EL (cell line): ENCODE data around the gene KRTAP1-3.
"Not testable (repeated sequence)": the region's sequence is repeated elsewhere in the genome, so short reads cannot be mapped to it uniquely, and the experiment has no call there.

Experiments used
- DNase-seq: peaks from one replicate; pipeline ENCODE4 v3.0.0-alpha.2; 2016

Gene KRTAP1-3

DNA sequence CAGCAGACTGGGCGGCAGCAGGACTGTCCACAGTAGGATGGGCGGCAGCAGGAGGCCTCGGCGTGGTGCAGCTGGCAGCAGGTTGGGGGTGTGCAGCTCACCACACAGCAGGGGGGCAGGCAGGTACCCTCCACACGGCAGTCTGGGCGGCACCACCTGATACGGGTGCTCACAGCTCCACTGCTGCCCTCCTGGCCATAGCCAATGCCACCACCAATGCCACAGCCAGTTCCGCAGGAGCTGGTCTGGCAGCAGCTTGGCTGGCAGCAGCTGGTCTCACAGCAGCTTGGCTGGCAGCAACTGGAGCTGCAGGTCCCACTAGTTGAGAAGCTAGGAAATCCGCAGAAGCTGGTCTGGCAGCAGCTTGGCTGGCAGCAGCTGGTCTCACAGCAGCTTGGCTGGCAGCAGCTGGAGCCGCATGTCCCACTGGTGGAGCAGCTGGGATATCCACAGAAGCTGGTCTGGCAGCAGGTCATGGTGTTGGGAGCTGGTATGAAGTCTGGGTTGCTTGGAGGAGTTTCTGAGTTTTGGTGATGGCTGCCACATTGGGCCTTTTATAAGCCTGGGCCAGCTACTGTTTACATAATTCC lies at the start of gene KRTAP1-3:
TSS of gene KRTAP1-3 (minus strand) at position 529 of the 590 bp plus-strand sequence. CDS start at position 476, 53 bp downstream.
- DNase-seq: not testable (repeated sequence)

GRCh38 chr17:41084100-41084856 lies 49.6 kb upstream of the KRTAP1-3 start, which contains the start of gene KRTAP4-7:
TSS of gene KRTAP4-7 (plus strand) at chr17:41084150. CDS start at chr17:41084207, 57 bp downstream.
- DNase-seq: not testable (repeated sequence)

- DNase-seq: peak; percentile 87
Measured at GRCh38 chr17:41083427-41083826, 48.8 kb upstream of the KRTAP1-3 start.

DNA sequence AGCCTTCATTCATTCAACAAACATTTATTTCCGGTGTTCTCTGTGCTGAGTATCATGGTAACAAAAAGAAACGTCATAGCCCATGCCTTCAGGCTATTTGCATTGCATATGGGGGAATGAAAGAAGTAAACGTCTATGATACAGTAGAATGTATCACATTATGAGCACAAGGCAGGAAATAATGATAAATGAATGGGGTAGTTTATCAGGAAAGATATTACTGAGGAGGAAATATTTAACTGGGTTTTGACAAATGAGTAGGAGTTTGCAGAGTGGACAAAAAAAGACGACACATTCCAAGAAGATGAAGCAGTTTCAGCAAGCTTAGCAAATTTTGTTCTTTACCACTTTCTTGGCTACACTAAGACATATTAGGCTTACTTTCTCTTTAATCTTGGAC lies 48.0 kb upstream of the KRTAP1-3 start:
- DNase-seq: peak; percentile 84

DNA sequence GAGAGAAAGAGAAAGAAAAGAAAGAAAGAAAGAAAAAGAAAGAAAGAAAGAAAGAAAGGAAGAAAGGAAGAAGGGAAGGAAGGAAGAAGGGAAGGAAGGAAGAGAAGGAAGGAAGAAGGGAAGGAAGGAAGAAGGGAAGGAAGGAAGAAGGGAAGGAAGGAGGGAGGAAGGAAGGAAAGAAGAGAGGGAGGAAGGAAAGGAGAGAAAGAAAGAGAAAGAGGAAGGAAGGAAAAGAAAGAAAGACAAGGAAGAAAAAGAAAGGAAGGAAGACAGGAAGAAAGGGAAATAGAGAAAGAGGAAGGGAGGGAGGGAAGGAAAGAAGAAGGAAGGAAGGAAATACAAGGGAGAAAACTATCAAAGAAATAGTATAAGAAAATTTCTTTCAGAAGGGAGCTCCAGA lies 42.1 kb upstream of the KRTAP1-3 start:
- DNase-seq: no peak

- no peak for DNase-seq
Measured at GRCh38 chr17:41073676-41074075, 39.0 kb upstream of the KRTAP1-3 start.

GRCh38 chr17:41071606-41072360 lies 37.1 kb upstream of the KRTAP1-3 start:
- no peak for DNase-seq

DNA sequence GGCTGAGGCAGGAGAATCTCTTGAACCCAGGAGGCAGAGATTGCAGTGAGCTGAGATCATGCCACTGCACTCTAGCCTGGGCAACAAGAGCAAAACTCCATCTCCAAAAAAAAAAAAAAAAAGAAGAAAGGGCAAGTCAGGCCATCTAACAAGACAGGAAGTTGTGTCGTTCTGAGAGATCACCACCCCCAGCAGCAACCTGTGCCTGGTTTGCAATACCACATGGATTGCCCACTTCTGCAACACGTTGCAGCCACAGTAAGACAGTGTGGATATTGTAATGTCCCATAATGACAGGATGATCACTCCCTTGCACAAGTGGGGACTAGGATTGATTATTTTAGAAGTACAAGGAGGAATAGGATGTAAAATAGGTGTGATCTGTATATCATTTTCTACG lies 34.4 kb upstream of the KRTAP1-3 start:
- DNase-seq: no peak

GRCh38 chr17:41067281-41067680 lies 32.6 kb upstream of the KRTAP1-3 start:
- peak; percentile 71 for DNase-seq

DNA sequence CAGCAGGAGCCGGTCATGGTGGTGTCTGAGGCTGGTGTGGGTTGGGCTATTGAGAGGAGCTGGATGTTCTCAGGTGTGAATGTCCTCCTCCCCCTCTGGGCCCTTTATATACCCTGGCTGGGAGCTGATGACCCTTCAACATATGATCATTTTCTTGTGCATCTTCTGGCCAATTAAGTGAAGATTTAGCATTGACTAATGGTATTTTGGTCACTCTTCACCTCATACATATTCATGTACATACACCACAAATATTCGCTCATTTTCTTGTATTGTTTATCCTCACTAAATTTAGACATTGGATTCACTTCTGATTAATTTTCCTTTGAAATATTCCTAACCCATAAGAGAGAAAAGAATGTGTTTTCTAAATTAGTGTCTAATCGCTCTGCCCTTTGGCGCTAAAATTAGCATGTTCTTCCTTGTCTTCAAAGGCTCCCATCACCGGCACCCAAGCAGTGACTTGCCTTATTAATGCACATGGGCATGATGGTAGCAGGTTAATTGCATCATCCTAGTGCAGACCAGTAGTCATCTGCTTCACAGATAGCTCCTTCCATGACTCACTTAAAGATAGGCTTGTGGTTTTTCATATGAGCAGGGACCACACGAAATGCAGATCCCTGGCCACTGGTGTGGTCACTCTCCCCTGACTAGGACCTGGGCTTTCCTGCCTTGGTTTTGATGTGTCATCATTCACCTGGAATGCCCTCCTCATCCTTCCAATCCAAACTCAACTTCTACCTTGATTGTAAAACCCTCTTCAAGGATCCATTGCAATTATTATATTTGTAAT lies 31.4 kb upstream of the KRTAP1-3 start, which contains the start of gene KRTAP2-4:
TSS of gene KRTAP2-4 (minus strand) at position 51 of the 796 bp plus-strand sequence. CDS start at position 17, 34 bp downstream.
- peak; percentile 96 for DNase-seq

- not testable (repeated sequence) for DNase-seq
Measured at GRCh38 chr17:41065016-41065689, 30.5 kb upstream of the KRTAP1-3 start.

DNA sequence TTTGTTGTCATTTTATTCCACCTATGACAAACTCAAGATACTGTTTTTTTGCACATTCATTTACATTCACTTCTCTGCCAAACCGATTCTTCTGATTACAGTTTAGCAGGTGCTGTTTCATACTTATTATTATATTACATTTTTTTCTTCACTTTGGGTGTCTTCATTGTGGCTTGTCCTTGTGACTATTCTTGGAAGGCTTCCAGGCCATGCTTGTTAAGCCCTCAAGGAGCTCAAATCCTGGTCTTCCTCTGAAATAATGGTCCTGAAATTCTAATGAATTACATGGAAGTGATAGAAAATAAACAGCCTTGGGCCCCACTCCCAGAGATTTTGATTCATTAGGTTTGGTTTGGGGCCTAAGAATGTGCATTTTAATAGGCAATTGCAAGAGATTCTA lies 29.6 kb upstream of the KRTAP1-3 start:
- no peak for DNase-seq

DNA sequence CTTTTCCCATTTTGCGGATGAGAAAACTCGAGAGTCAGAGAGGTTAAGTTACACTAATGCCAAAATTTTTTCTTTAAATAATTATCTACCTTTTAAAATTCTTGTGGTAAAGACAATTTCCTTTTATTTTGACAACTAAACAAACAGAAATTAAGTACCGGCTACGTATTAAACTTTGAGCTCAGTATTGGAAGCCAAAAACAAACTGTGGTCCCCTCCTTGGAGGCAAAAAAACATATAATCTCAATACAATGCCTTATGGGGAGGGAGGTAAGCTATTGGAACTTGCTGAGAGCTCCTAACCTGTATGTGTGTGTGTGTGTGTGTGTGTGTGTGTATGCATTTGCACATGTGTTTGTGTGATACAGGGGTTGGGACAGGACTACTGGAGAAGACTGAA lies 28.8 kb upstream of the KRTAP1-3 start:
- DNase-seq: no peak

DNA sequence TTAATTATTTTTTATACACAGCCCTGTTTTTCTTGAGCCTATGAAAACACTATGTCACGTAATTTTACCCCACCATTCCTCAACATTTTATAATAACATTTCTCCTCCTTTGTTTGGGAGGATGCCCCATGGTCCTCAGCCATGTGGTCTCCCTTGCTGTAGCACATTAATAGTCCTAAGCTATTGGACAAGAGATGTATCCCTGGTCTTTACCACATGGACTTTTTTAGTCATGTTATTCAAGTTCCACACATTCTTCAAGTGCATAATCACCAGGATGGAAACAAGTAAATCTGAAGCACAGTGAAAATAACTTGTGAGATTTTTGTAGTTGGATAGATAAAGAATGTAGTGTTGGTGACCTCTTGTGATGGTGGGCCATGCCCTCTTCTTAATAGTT lies 27.3 kb upstream of the KRTAP1-3 start:
- DNase-seq: peak; percentile 97

DNA sequence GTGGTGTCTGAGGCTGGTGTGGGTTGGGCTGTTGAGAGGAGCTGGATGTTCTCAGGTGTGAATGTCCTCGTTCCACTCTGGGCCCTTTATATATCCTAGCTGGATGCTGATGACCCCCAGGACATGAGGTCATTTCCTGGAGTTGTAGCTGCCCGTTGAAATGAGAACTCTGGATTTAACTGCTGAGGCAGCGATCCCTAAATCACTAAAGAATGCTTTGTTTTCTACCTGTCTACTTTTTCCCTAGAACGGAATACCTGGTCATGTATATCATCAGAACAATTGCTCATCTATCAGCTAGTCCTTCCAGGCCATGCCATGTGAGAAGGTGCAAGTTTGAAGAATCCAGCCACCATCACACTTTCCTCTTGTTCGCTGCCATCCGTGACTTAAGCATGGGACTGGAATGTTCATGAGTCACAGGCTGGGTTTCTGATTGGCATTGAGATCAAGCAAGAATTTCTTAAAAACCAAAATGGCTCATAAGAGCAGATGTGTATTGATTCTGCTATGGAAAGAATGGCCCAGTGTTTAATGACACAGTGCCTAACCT lies 25.5 kb upstream of the KRTAP1-3 start, which contains the start of gene KRTAP2-3:
TSS of gene KRTAP2-3 (minus strand) at position 63 of the 553 bp plus-strand sequence. CDS start 64 bp downstream, outside the sequence.
- DNase-seq: peak; percentile 98

DNA sequence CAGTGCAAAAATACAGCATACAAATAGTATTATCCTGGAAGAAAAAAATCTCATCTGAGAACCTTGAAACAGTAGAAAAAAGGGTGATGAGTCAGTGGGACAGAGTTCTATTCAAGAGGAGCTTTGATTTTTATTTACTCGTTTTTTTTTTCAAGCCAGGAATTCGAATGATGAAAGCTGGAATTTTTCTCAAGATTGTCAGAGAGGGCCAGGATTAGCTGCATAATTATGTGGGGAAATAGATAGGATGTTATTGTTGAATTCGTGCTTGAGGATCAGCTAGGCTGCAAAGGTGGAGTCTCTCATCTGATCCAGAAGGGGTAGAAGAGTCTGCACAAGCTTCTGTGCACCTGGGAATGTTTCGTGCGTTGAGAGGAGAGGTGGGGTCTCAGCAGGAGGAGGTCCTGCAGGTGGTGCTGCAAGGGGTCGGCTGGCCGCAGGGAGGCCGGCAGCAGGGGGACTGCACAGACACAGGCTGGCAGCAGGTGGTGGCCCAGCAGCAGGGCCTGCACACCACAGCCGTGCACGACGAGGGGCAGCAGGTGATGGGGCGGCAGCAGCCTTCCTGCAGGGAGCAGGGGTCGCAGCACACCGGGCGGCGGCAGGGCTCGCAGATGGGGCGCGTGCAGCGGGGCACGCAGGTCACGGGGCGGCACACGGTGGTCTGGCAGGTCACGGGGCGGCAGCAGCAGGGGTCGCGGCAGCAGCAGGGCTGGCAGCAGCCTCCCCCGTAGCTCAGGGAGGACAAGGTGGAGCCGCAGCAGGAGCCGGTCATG lies 24.8 kb upstream of the KRTAP1-3 start:
- peak; percentile 96 for DNase-seq

DNA sequence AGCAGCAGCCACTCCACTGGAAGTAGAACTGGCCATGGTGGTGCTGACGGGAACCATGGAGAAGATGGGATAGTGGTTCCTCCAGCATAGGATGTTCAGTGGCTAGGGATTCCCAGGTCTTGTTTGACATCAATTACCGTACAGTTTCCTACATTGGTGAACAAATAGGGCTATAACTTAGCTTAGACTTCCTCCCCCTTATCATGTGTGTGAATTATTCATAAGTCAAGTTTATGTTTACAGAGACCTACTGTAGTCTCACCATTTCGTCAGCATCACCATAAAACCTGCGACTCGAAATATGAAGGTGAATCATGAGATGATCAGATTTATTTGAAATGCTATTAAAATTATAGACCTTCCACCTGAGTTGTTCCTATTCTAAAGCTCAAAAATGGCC lies 24.1 kb upstream of the KRTAP1-3 start:
- peak; percentile 45 for DNase-seq

DNA sequence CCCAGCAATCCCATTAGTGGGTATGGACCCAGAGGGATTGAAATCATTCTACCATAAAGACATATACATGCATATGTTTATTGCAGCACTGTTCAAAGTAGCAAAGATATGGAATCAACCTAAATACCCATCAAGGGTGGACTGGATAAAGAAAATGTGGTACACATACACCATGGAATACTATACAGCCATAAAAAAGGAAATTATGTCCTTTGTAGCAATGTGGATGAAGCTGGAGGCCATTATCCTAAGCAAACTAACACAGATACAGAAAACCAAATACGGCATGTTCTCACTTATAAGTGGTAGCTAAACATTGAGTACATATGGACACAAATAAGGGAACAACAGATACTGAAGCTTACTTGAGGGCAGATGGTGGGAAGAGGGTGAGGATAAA lies 22.9 kb upstream of the KRTAP1-3 start:
- no peak for DNase-seq

DNA sequence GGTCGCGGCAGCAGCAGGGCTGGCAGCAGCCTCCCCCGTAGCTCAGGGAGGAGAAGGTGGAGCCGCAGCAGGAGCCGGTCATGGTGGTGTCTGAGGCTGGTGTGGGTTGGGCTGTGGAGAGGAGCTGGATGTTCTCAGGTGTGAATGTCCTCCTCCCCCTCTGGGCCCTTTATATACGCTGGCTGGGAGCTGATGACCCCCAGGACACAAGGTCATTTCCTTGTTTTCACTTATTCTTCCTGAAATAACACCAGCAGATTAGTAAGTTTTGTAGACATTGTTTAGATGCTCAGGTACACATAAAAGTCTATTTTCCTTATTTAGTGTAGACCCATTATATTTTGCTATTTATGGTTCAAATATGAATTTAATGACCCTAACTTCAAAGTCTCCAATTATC lies 20.5 kb upstream of the KRTAP1-3 start, which contains the start of gene KRTAP2-2:
TSS of gene KRTAP2-2 (minus strand) at position 101 of the 400 bp plus-strand sequence. CDS start at position 82, 19 bp downstream.
- DNase-seq: not testable (repeated sequence)

GRCh38 chr17:41054556-41054955 lies 19.9 kb upstream of the KRTAP1-3 start:
- not testable (repeated sequence) for DNase-seq
